SJSA1 (cell line): ENCODE data around the gene SASS6. TPM values are rescaled to one million over a fixed set of nuclear protein-coding genes. Genes with fewer than 3 reads are reported as not detected.

Source experiments
- DNase-seq, 2 experiments: peaks; one replicate each; pipeline ENCODE4 v3.0.0-alpha.2; 2015 to 2020; ENCODE audit warnings: low spot score in 2 of 2, low read depth in 1 of 2
- H3K27ac ChIP-seq: fragments of 250-450 bp; sonication (Bioruptor Pico); 2 replicates; pipeline ENCODE4 v1.5.1; 2020; ENCODE audit warnings: mild to moderate bottlenecking, moderate library complexity
- H3K27me3 ChIP-seq: fragments of 250-450 bp; sonication (Bioruptor Pico); replicated peaks from 2 replicates; pipeline ENCODE4 v1.5.1; 2020; ENCODE audit warnings: mild to moderate bottlenecking, moderate library complexity
- H3K36me3 ChIP-seq: fragments of 250-450 bp; sonication (Bioruptor Pico); 2 replicates; pipeline ENCODE4 v1.5.1; 2020; ENCODE audit warnings: mild to moderate bottlenecking
- H3K4me1 ChIP-seq: fragments of 250-450 bp; sonication (Bioruptor Pico); replicated peaks from 2 replicates; pipeline ENCODE4 v1.6.1; 2021; ENCODE audit warnings: mild to moderate bottlenecking
- H3K4me3 ChIP-seq: fragments of 250-450 bp; sonication (Bioruptor Pico); 2 replicates; pipeline ENCODE4 v1.5.1; 2020; ENCODE audit warnings: mild to moderate bottlenecking
- H3K9me3 ChIP-seq: fragments of 250-450 bp; sonication (Bioruptor Pico); replicated peaks from 2 replicates; pipeline ENCODE4 v1.5.1; 2020; ENCODE audit warnings: mild to moderate bottlenecking
- total RNA-seq: library from RNA; depleted of rRNA; stranded (reverse); fragments of >200 nt; shearing (Covaris generic); gene quantifications from 2 replicates; pipeline ENCODE4 v1.2.3, GENCODE V29; 2014; rRNA removed

Gene SASS6, protein sequence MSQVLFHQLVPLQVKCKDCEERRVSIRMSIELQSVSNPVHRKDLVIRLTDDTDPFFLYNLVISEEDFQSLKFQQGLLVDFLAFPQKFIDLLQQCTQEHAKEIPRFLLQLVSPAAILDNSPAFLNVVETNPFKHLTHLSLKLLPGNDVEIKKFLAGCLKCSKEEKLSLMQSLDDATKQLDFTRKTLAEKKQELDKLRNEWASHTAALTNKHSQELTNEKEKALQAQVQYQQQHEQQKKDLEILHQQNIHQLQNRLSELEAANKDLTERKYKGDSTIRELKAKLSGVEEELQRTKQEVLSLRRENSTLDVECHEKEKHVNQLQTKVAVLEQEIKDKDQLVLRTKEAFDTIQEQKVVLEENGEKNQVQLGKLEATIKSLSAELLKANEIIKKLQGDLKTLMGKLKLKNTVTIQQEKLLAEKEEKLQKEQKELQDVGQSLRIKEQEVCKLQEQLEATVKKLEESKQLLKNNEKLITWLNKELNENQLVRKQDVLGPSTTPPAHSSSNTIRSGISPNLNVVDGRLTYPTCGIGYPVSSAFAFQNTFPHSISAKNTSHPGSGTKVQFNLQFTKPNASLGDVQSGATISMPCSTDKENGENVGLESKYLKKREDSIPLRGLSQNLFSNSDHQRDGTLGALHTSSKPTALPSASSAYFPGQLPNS
- 11.3 and 13.0 TPM in 2 replicates for total RNA-seq

DNA sequence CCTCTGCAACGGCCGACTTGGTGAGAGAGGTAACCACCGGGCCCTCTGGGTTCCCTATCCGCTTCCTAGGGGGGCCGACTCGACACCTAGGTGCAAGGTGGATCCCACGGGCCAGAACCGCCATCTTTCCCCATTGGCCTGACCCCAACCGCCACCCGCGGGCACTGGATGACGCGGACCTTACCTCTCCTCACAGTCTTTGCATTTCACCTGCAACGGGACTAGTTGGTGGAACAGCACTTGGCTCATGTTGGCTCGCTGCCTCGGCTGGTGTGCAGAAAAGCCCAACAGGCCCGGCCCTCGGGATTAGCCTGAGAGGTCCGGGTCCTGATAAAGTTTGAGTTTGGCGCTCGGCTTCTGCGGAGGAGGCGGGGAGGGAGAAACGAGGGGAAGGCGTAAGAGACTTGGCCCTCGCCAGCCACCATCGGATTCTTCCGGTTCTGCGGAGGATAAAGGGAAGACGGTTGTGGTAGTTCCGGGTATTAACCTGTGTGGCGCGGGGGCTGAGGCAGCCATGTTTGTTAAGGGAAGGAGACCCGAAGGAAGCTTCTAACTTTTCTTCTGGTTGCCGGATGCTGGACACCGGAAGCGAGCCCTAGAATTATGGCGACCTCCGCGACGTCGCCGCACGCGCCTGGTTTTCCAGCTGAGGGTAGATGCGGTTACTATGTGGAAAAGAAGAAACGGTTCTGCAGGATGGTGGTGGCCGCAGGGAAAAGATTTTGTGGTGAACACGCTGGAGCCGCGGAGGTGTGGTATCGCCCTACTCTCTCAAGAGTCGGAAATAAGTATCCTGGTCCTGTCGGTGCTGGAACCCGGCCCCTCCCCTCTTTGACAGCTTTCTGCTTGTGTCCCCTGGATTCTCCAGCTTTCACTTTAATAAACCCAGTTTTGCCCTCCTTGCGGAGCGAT is at the start of gene SASS6, which contains the start of gene TRMT13:
Gene SASS6 (minus strand): TSS at position 365 of the 912 bp plus-strand sequence. CDS start 116 bp downstream, at position 249.
Gene TRMT13 (plus strand): TSS at position 598 of the 912 bp plus-strand sequence. CDS start 6 bp downstream, at position 604.
- Histone ChIP-seq H3K4me3 (peak within 1 kb of the TSS; percentile 58), H3K27ac (peak within 1 kb of the TSS; percentile 50), H3K36me3 (peaks cover 9% of the 10 kb centered on the region), H3K4me1 (peaks cover 23% of the 10 kb centered on the region), H3K27me3 (no peaks in the 10 kb centered on the region), H3K9me3 (no peaks in the 10 kb centered on the region)
- peak; percentile 95 to 98 for DNase-seq

DNA sequence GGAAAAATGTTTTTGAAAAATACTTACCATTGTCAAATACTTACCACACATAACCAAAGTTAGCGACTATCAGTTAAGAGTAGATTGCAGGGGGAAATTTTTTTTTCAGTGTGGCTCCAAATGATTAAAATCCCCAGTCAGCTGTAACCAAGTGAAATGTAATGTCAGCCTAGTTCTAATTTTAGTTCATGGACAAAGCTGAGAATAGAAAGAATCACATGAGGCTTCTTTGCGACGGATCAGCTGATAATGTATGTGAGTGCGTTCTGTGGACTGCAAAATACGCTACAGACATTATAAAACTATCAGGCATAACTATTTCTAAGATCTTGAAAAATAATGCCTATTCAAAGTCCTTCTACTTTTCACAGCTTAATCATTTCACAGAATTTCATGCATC is 45.4 kb upstream of the SASS6 start, which contains the start of gene LRRC39:
Gene LRRC39 (minus strand): TSS at position 166 of the 400 bp plus-strand sequence. CDS start 9,740 bp downstream, outside the sequence.
- no peak within 1 kb of the TSS for H3K4me3 ChIP-seq
- no peaks in the 10 kb centered on the region for H3K36me3 ChIP-seq
- no peak for DNase-seq

DNA sequence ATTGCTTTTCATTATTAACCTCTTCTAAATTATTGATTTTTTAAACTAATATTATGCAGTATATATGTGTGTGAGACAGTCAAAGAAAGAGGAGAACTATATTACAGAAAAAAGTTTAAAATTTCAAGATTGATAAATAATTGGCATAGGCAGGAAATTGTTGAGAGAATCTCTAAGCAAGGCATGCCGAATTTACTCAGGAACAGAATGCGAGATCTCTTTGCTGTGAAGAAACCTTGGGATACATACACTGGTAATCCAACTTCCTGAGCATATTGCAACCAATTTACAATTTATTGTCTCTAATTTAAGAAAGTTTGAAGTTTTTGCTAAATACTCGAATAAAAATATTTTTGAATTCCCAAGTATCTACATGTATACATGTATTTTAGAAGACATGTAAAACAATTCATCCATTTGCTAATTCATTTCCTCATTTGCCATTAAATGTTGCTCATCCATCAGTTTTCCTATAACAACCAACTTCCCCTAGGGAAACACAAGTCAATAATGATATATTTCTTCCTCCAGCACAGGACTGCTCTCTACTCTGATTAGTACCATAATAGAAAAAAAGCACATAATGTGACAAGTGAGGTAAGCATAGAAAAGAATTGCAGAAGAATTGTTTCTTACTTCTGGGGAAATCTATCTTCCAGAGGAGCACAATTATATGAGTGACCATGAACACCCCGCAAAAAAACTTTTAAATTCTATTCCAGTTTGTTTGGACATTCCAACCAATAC is 44.7 kb upstream of the SASS6 start:
- Histone ChIP-seq H3K9me3 (no peaks in the 10 kb centered on the region), H3K4me1 (no peaks in the 10 kb centered on the region), H3K27ac (no peak overlapping the region), H3K27me3 (no peaks in the 10 kb centered on the region), H3K4me3 (no peak overlapping the region), H3K36me3 (no peaks in the 10 kb centered on the region)
- no peak for DNase-seq

More for the DNA sequence above, 45.4 kb upstream of the SASS6 start, which contains the start of gene LRRC39:
- Histone ChIP-seq H3K4me1 (no peaks in the 10 kb centered on the region), H3K9me3 (no peaks in the 10 kb centered on the region), H3K27me3 (no peaks in the 10 kb centered on the region), H3K27ac (no peak within 1 kb of the TSS)

DNA sequence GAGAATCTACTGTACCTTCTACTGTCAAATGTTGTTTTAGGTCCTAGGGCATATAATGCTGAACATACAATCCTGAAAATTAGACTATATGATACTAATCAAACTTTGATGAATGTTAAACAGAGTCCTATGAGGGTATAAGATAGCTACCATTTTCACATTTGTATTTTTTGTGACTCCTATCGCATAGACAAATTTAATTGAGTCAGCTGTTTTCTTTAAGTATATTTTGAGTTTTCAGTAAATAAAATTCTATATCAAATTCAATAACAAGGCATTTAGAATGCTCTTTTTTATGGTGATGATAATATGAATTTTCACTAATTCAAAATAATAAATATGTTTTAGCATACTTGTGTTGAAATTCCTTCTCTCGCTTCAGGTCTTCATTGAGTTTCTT is 35.3 kb upstream of the SASS6 start:
- no peak for DNase-seq
- Histone ChIP-seq H3K4me3 (no peak overlapping the region), H3K27me3 (no peaks in the 10 kb centered on the region), H3K36me3 (no peaks in the 10 kb centered on the region), H3K4me1 (no peaks in the 10 kb centered on the region), H3K9me3 (no peaks in the 10 kb centered on the region), H3K27ac (no peak overlapping the region)

DNA sequence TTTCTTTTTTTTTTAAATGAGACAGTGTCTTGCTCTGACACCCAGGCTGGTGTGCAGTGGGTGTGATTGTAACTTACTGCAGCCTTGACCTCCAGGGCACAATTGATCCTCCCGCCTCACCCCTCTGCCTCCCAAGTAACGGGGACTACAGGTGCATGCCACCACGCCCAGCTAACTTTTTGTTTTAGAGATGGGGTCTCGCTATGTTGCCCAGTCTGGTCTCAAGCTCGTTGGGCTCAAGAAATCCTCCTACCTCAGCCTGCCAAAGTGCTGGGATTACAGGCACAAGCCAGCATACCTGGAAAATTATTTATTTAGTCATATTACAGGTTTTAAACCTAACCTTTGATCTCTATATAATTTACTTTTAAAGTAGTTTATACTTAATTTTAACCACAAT is 32.0 kb upstream of the SASS6 start:
- Histone ChIP-seq H3K36me3 (no peaks in the 10 kb centered on the region), H3K9me3 (no peaks in the 10 kb centered on the region), H3K27ac (no peak overlapping the region), H3K4me1 (no peaks in the 10 kb centered on the region), H3K27me3 (no peaks in the 10 kb centered on the region), H3K4me3 (no peak overlapping the region)
- DNase-seq = no peak

DNA sequence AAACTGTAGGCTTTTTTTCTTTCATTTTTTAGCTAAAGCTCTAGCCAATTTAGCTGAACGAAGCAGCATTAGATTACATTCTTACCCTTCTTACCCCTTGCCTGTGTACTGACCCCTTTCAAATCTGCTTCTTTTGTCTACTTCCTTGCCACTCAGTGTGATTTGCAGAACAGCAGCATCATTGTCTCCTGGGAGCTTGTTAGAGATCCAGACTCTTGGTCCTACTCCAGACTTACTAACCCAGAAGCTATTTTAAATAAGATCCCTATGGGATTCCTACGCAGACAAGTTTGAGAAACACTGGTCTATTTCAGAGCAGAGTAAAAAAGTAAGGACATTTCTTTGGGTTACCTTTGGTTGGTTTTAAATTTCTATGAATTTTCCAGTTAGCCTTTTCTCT is 31.5 kb upstream of the SASS6 start:
- no peak for DNase-seq
- Histone ChIP-seq H3K4me3 (no peak overlapping the region), H3K27ac (no peak overlapping the region)

DNA sequence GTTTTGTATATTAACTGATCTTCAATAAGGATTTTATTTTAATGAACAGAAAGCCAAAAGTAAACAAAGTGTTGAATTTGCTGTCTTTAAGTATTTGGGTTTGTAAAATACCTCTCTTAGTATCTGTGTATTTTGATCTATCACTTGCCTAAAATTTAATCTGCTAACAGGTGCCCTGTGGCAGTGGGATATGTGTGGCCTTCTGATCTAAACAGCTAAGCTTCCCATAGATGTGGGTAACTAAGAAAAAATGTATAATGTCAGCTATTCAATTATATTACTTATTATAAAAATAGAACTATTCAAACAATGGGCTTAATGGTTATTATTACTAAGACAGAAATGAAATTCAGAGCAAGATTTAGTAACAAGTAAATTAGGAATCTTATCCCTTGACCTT is 30.2 kb upstream of the SASS6 start:
- Histone ChIP-seq H3K4me1 (no peaks in the 10 kb centered on the region), H3K4me3 (no peak overlapping the region), H3K9me3 (no peaks in the 10 kb centered on the region), H3K36me3 (no peaks in the 10 kb centered on the region), H3K27me3 (no peaks in the 10 kb centered on the region), H3K27ac (no peak overlapping the region)
- DNase-seq = no peak

More for the DNA sequence above, 31.5 kb upstream of the SASS6 start:
- Histone ChIP-seq H3K4me1 (no peaks in the 10 kb centered on the region), H3K36me3 (no peaks in the 10 kb centered on the region), H3K27me3 (no peaks in the 10 kb centered on the region), H3K9me3 (no peaks in the 10 kb centered on the region)

DNA sequence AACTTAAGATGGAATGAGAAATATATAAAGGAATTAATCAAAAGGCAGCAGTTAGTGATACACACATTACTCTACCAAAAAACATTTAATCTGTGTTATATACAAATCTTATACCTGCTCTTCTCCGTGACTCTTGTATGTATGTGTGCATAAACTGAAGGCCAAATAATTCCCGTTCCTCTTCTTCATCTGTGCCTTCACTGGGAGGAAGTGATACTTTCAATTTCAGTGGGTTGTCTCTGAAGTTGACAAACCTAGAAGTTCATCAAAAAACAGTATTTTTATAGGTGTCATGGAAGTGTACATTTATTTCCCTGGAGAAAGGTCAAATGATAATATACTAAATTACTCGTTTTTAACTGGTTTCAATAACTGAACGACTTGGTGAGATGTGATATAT is 19.5 kb upstream of the SASS6 start:
- H3K9me3 ChIP-seq = no peaks in the 10 kb centered on the region
- DNase-seq = no peak
- no peak overlapping the region for H3K4me3 ChIP-seq
- no peaks in the 10 kb centered on the region for H3K4me1 ChIP-seq
- H3K27me3 ChIP-seq = no peaks in the 10 kb centered on the region
- H3K27ac ChIP-seq = no peak overlapping the region
- H3K36me3 ChIP-seq = peaks cover 16% of the 10 kb centered on the region

DNA sequence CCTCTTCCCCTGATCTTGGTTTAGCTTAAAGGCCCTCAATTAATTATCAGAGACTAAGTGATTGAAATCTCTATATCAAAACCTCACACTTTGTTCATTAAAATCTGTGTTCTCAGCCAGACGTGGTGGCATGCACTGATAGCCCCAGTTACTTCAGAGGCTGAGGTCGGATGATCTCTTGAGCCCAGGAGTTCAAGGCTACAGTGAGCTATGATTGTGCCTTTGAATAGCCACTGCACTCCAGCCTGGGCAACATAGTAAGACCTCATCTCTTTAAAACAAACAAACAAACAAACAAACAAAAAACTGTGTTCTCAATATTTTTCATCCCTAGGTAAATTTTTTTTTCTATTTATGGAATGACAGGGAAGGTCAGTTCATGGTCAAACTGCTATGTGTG is 18.9 kb upstream of the SASS6 start:
- Histone ChIP-seq H3K4me3 (no peak overlapping the region), H3K27me3 (no peaks in the 10 kb centered on the region), H3K9me3 (no peaks in the 10 kb centered on the region), H3K4me1 (no peaks in the 10 kb centered on the region), H3K36me3 (peaks cover 19% of the 10 kb centered on the region), H3K27ac (no peak overlapping the region)
- no peak for DNase-seq

DNA sequence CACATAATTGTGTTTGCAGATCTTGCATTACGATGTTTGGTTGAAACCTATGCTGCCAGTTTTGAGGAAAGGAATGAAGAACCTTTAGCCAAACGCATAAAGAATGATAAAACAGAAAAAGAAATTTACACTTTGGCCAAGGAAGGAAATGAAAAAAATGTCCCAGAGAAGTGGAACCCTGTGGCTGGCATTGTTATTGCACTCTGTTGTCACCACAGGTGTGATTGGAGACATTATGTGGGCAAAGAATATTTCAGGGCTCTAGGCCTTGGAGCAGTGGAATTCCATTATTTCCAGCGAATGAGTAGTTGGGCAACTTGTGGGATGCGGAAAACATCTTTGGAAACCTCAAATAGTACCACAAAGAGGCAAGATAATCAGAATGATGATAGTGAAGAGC is 15.1 kb upstream of the SASS6 start:
- Histone ChIP-seq H3K27me3 (no peaks in the 10 kb centered on the region), H3K4me3 (no peak overlapping the region), H3K36me3 (peaks cover 50% of the 10 kb centered on the region), H3K4me1 (no peaks in the 10 kb centered on the region), H3K9me3 (no peaks in the 10 kb centered on the region), H3K27ac (no peak overlapping the region)
- no peak for DNase-seq

DNA sequence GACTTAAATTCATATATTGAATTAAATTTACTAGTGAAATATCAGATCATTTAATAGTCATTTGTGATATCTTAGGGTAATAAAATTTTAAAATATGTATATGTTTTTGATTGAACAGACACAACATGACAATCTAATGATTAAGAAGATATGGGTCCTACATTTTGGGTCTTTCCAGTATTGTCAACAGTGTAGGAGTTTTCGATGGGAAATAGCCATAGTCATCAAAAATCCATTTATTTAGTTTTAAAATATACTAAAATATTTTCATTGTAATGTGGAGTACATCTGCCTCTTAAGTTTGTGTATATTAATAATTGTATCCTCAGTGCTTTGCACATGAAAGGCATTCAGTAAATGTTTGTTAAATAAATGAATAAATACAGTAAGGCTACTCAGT is 14.2 kb upstream of the SASS6 start:
- Histone ChIP-seq H3K27me3 (no peaks in the 10 kb centered on the region), H3K9me3 (no peaks in the 10 kb centered on the region), H3K27ac (no peak overlapping the region), H3K4me1 (no peaks in the 10 kb centered on the region), H3K4me3 (no peak overlapping the region), H3K36me3 (peaks cover 58% of the 10 kb centered on the region)
- DNase-seq = no peak

DNA sequence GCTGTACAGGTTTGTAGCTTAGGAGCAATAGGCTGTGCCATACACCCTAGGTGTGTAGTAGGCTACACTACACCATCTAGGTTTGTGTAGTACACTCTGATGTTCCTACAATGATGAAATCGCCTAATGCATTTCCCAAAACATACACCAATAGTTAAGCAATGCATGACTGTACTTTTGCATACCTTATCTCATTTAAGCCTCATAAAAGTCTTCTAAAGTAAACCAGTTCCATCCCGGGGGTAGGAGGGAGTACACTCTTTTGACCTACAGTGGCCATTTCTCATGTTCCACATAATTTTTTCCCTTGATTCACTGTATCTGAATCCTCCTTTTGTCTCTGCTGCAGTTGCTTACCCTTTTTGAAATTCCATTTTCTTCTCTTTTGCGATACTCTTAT is 12.4 kb upstream of the SASS6 start:
- H3K27ac ChIP-seq = no peak overlapping the region
- H3K36me3 ChIP-seq = peaks cover 73% of the 10 kb centered on the region
- DNase-seq = no peak

DNA sequence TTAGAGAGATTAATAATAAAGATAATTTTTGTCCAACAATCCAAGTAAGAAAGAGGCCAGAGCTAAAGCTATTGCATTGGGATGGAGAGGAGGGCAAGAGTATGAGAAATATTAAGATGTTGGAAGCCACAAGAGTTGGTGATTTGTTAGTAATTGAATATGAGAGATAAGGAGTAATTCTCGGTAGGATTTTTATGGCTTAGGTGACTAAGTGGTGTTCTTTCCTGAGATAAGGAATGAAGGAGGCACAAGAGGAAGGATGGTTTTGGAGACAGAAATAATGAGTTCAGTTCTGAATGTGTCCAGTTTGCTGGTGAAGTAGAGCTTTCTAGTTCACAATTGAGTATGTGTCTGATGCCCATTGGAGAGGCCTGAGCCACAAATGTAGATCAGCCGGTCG is 9.6 kb upstream of the SASS6 start:
- Histone ChIP-seq H3K27ac (no peak overlapping the region), H3K4me1 (no peaks in the 10 kb centered on the region), H3K27me3 (no peaks in the 10 kb centered on the region), H3K9me3 (no peaks in the 10 kb centered on the region), H3K36me3 (peaks cover 87% of the 10 kb centered on the region), H3K4me3 (no peak overlapping the region)
- DNase-seq = no peak

More for the DNA sequence above, 12.4 kb upstream of the SASS6 start:
- H3K9me3 ChIP-seq = no peaks in the 10 kb centered on the region
- H3K4me1 ChIP-seq = no peaks in the 10 kb centered on the region
- H3K27me3 ChIP-seq = no peaks in the 10 kb centered on the region
- no peak overlapping the region for H3K4me3 ChIP-seq
